Measurements from ENCODE around the gene DHRS11. TPM values are rescaled to one million over a fixed set of nuclear protein-coding genes. Genes with fewer than 3 reads are reported as not detected.
A peak's percentile ranks its signal among the peaks of the same experiment; 100 is the strongest.

DHRS11 gene
- polyA plus RNA-seq, 1 of the 3 experiments (the other 2 are of a cell fraction): 31.6 TPM

- peak; percentile 89 for DNase-seq
- H3K9me2 ChIP-seq: no peaks in the 10 kb centered on the region
- no peak overlapping the region for H3K9ac ChIP-seq
- peak; percentile 98 for TF ChIP-seq RAD21 (IDR thresholded peaks at IDR 0.05; ENCODE audit: low read length)
- no peak for TF ChIP-seq USF2 (IDR thresholded peaks at IDR 0.05; ENCODE audit: borderline replicate concordance, low read depth, low read length)
- no peak for TF ChIP-seq GATA2 (CRISPR knock-in tag; IDR thresholded peaks at IDR 0.05)
- TF ChIP-seq MAX (IDR thresholded peaks at IDR 0.05; ENCODE audit: low read depth): peak; percentile 66; the same call in 1 of the 2 replicates
- peak; percentile 93 for TF ChIP-seq SMC3 (IDR thresholded peaks at IDR 0.05; ENCODE audit: low read depth, low read length)
- TF ChIP-seq RCOR1 (IDR thresholded peaks at IDR 0.05; ENCODE audit: low read length): peak; percentile 25; the same call in 1 of the 2 replicates
- TF ChIP-seq CTCF (IDR thresholded peaks at IDR 0.05): peak; percentile 96
- H3K27ac ChIP-seq (ENCODE audit: low read depth in 2 of 2, low read length in 1 of 2): no peak overlapping the region
- no peaks in the 10 kb centered on the region for H3F3A ChIP-seq (replicated peaks; ENCODE audit: insufficient read depth)
- ChIA-PET POLR2A (no interaction called here), CTCF (interaction anchor here (0.5 to 13.5 kb wide), 66 partner anchors 9 to 744 kb away, joined by 3 to 236 read pairs (median 4); partner anchors contain the start of genes AATF, LHX1 and MRM1)
- no peak overlapping the region for H2AFZ ChIP-seq (ENCODE audit: low read depth)
- H3K9me3 ChIP-seq: no peaks in the 10 kb centered on the region
- H4K20me1 ChIP-seq (ENCODE audit: insufficient read depth): no peaks in the 10 kb centered on the region
- peaks cover 0 to 18% of the 10 kb centered on the region in 2 experiments; a peak in 1 of 4 replicates for H3K4me1 ChIP-seq (ENCODE audit: control insufficient read depth in 1 of 2, insufficient read depth in 2 of 2, low read depth in 1 of 2, low read length in 1 of 2)
- WGBS (ENCODE audit: low lambda C conversion rate): 26% methylated on average over 7 of the region's 14 CpGs
- H3K4me3 ChIP-seq (ENCODE audit: low read depth in 2 of 2, low read length in 1 of 2): peak overlapping the region in 1 of 2 experiments; percentile 55; a peak in 1 of 4 replicates
- no peak overlapping the region for H3K4me2 ChIP-seq
- no peaks in the 10 kb centered on the region for H3K27me3 ChIP-seq (ENCODE audit: insufficient read depth)
- H3K79me2 ChIP-seq (ENCODE audit: insufficient read depth): no peaks in the 10 kb centered on the region
- no peaks in the 10 kb centered on the region for H3K36me3 ChIP-seq (replicated peaks in 1 of 2; ENCODE audit: control insufficient read depth in 1 of 2, insufficient read depth in 2 of 2, low read length in 1 of 2)
Measured at GRCh38 chr17:36629252-36629847, 37.7 kb downstream of the DHRS11 start.

- H4K20me1 ChIP-seq (ENCODE audit: insufficient read depth): no peaks in the 10 kb centered on the region
- H3F3A ChIP-seq (replicated peaks; ENCODE audit: insufficient read depth): no peaks in the 10 kb centered on the region
- H3K27me3 ChIP-seq (ENCODE audit: insufficient read depth): no peaks in the 10 kb centered on the region
- DNase-seq: no peak
- no peak overlapping the region for H3K4me3 ChIP-seq (ENCODE audit: low read depth in 2 of 2, low read length in 1 of 2)
- H3K4me2 ChIP-seq: no peak overlapping the region
- ChIA-PET POLR2A (no interaction called here), CTCF (interaction anchor here (0.6 to 13.5 kb wide), 52 partner anchors 9 to 744 kb away, joined by 3 to 236 read pairs (median 6); partner anchors contain the start of genes AATF, LHX1 and MRM1)
- peaks cover 0 to 18% of the 10 kb centered on the region in 2 experiments; a peak in 1 of 4 replicates for H3K4me1 ChIP-seq (ENCODE audit: control insufficient read depth in 1 of 2, insufficient read depth in 2 of 2, low read depth in 1 of 2, low read length in 1 of 2)
- no peak overlapping the region for H2AFZ ChIP-seq (ENCODE audit: low read depth)
- H3K9me2 ChIP-seq: no peaks in the 10 kb centered on the region
- H3K9me3 ChIP-seq: no peaks in the 10 kb centered on the region
- H3K9ac ChIP-seq: no peak overlapping the region
- WGBS (ENCODE audit: low lambda C conversion rate): 68% methylated on average over 7 of the region's 8 CpGs
- H3K27ac ChIP-seq (ENCODE audit: low read depth in 2 of 2, low read length in 1 of 2): no peak overlapping the region
- H3K79me2 ChIP-seq (ENCODE audit: insufficient read depth): no peaks in the 10 kb centered on the region
- H3K36me3 ChIP-seq (replicated peaks in 1 of 2; ENCODE audit: control insufficient read depth in 1 of 2, insufficient read depth in 2 of 2, low read length in 1 of 2): no peaks in the 10 kb centered on the region
- TF ChIP-seq RCOR1 (IDR thresholded peaks at IDR 0.05; ENCODE audit: low read length) (no peak), EP300 (IDR thresholded peaks at IDR 0.05; ENCODE audit: borderline replicate concordance in 1 of 2, low read depth in 1 of 2, low read length in 1 of 2) (no peak), SIN3A (IDR thresholded peaks at IDR 0.05; ENCODE audit: borderline replicate concordance, low read depth, low read length) (no peak), MXI1 (IDR thresholded peaks at IDR 0.05; ENCODE audit: low read depth, low read length) (no peak)
Measured at GRCh38 chr17:36629970-36630502, 38.4 kb downstream of the DHRS11 start.
